GM23338 (cell line): Measurements from ENCODE around the gene LPP.

Source experiments
- CTCF ChIP-seq, 2 experiments: fragments of 200-600 bp in 1 of 2; sonication (generic) in 1 of 2; conservative IDR thresholded peaks; 2 replicates each; pipeline versions ENCODE4 v1.5.1 to v1.6.1; 2016 to 2017; ENCODE audit warnings: antibody characterized with exemption in 2 of 2, low read depth in 2 of 2, mild to moderate bottlenecking in 2 of 2, moderate library complexity in 1 of 2
- EZH2 ChIP-seq: fragments of 200-600 bp; sonication (generic); IDR thresholded peaks from one replicate; pipeline ENCODE4 v1.8.0; 2017; ENCODE audit warnings: antibody characterized with exemption, mild to moderate bottlenecking, low read depth; ENCODE audit not compliant: unreplicated experiment
- EZH2phosphoT487 ChIP-seq: fragments of 200-600 bp; sonication (generic); IDR thresholded peaks from one replicate; pipeline ENCODE4 v1.8.1; 2018; ENCODE audit warnings: antibody characterized with exemption; ENCODE audit not compliant: unreplicated experiment
- POLR2AphosphoS5 ChIP-seq: IDR thresholded peaks from 2 replicates; pipeline ENCODE4 v1.6.1; 2016; ENCODE audit warnings: antibody characterized with exemption, low read depth
- REST ChIP-seq: IDR thresholded peaks from one replicate; pipeline ENCODE4 v1.6.1; 2018; ENCODE audit warnings: antibody characterized with exemption; ENCODE audit not compliant: unreplicated experiment

GRCh38 chr3:188701485-188701969, 547.6 kb downstream of the LPP start:
- TF ChIP-seq CTCF (conservative IDR thresholded peaks at IDR 0.05; ENCODE audit: low read depth in 2 of 2) (no peak), POLR2AphosphoS5 (no peak), EZH2 (no peak), EZH2phosphoT487 (no peak), REST (no peak)
